ENCODE results near the gene ARFGAP3.

GRCh38 chr22:42877597-42878340, 20.7 kb upstream of the ARFGAP3 start:
- TF ChIP-seq CTCF (IDR thresholded peaks at IDR 0.05) (no peak), POLR2A (IDR thresholded peaks at IDR 0.05) (no peak)

All from tibial nerve (tissue), 3 donors.